K562 (cell line): Measurements from ENCODE around the gene RBFOX2. TPM values are rescaled to one million over a fixed set of nuclear protein-coding genes. Genes with fewer than 3 reads are reported as not detected.

ENCODE experiments used
- DLX4 ChIP-seq: fragments of 250-450 bp; sonication (Bioruptor Pico); IDR thresholded peaks from 2 replicates; pipeline ENCODE4 v1.6.1; 2021; ENCODE audit warnings: mild to moderate bottlenecking
- ID3 ChIP-seq, 2 experiments: fragments of 250-450 bp in 1 of 2; fragments of 450-650 bp in 1 of 2; sonication (Bioruptor Pico) in 1 of 2; IDR thresholded peaks; 2 replicates each; pipeline versions ENCODE4 v1.6.1 to v1.8.0; 2016 to 2021; ENCODE audit warnings: mild to moderate bottlenecking in 2 of 2, moderate library complexity in 2 of 2, missing compliant biosample characterization in 1 of 2, missing genetic modification characterization in 1 of 2
- IRF1 ChIP-seq: sonication (generic); formaldehyde crosslinking; IDR thresholded peaks from 2 replicates; pipeline ENCODE4 v1.8.0; 2022; ENCODE audit warnings: missing genetic modification reagents, mild to moderate bottlenecking, borderline replicate concordance
- JUN ChIP-seq, 2 experiments: sonication (generic) in 1 of 2; formaldehyde crosslinking in 1 of 2; IDR thresholded peaks; 2 replicates each; pipeline versions ENCODE4 v1.6.1 to v1.8.0; 2012 to 2022; ENCODE audit warnings: borderline replicate concordance in 2 of 2, mild to moderate bottlenecking in 2 of 2, improper control_type of control experiment in 1 of 2, low read depth in 1 of 2, low read length in 1 of 2, missing genetic modification reagents in 1 of 2
- KLF13 ChIP-seq: fragments of 450-650 bp; IDR thresholded peaks from 2 replicates; pipeline ENCODE4 v1.6.1; 2016; ENCODE audit warnings: missing genetic modification characterization, low read depth, mild to moderate bottlenecking, missing compliant biosample characterization, moderate library complexity, borderline replicate concordance
- NCOR1 ChIP-seq: fragments of 450-650 bp; IDR thresholded peaks from 2 replicates; pipeline ENCODE4 v1.6.1; 2016; ENCODE audit warnings: mild to moderate bottlenecking, moderate library complexity
- PYGO2 ChIP-seq: fragments of 450-650 bp; IDR thresholded peaks from 2 replicates; pipeline ENCODE4 v1.6.1; 2016; ENCODE audit warnings: mild to moderate bottlenecking, missing genetic modification characterization, moderate library complexity, missing compliant biosample characterization
- RBM22 ChIP-seq: fragments of 200-400 bp; formaldehyde crosslinking; IDR thresholded peaks from 2 replicates; pipeline ENCODE4 v1.6.1; 2018; ENCODE audit warnings: low read length, low read depth; ENCODE audit not compliant: poor library complexity, severe bottlenecking
- SETDB1 ChIP-seq: IDR thresholded peaks from one replicate; pipeline ENCODE4 v1.6.1; 2012; ENCODE audit warnings: low read length, control low read depth, inconsistent platforms
- SREBF1 ChIP-seq: fragments of 150-350 bp; IDR thresholded peaks from 2 replicates; pipeline ENCODE4 v1.6.1; 2014; ENCODE audit warnings: antibody characterized with exemption, low read depth, low read length, borderline replicate concordance
- TRIM25 ChIP-seq: fragments of 450-650 bp; IDR thresholded peaks from 2 replicates; pipeline ENCODE4 v1.7.0; 2016; ENCODE audit warnings: borderline replicate concordance
- polyA plus RNA-seq, 8 experiments: library from polyadenylated mRNA; depleted of rRNA in 4 of 8; stranded (reverse) in 5 of 8; unstranded in 3 of 8; fragments of >200 nt; fragmentation: Nextera tagmentation in 2 of 8; fragmentation: Illumina TruSeq in 1 of 8; extraction: Ambion mirVana in 2 of 8; extraction: Trizol in 1 of 8; gene quantifications; 2 replicates each; pipeline versions ENCODE4 v1.2.1 to v1.2.3, GENCODE V29; 2011 to 2014; ENCODE audit warnings: inconsistent platforms in 1 of 8, missing spikeins in 1 of 8
- total RNA-seq, 7 experiments: library from RNA; depleted of rRNA in 6 of 7; stranded (reverse); fragments of >200 nt in 6 of 7; fragmentation: Illumina TruSeq in 2 of 7; extraction: Trizol in 2 of 7; gene quantifications; 2 replicates each; pipeline versions ENCODE4 v1.2.1 to v1.2.3, GENCODE V29; 2011 to 2021; ENCODE audit warnings: low replicate concordance in 1 of 7

The RBFOX2 gene
- total and polyA plus RNA-seq, 9 of the 15 experiments (the other 6 are each of a cell fraction or from before 2014, with no cell fraction given): 5.8 to 24.8 (median 14.2) TPM

GRCh38 chr22:35799150-35799549 is 229.5 kb downstream of the RBFOX2 start (continued):
- TF ChIP-seq JUN (IDR thresholded peaks at IDR 0.05; ENCODE audit: borderline replicate concordance, low read depth, low read length) (no peak), JUN (CRISPR knock-in tag; IDR thresholded peaks at IDR 0.05; ENCODE audit: borderline replicate concordance) (no peak), RBM22 (no peak), ID3 (CRISPR knock-in tag; IDR thresholded peaks at IDR 0.05) (no peak), ID3 (tag; IDR thresholded peaks at IDR 0.05) (no peak), NCOR1 (no peak), KLF13 (no peak), DLX4 (CRISPR knock-in tag) (no peak), PYGO2 (tag) (no peak), TRIM25 (no peak), SETDB1 (no peak), IRF1 (CRISPR knock-in tag) (no peak), SREBF1 (no peak)
